CD4-positive, CD25-positive, alpha-beta regulatory T cell (primary cell): Measurements from ENCODE around the gene FKBP15. TPM values are rescaled to one million over a fixed set of nuclear protein-coding genes. Genes with fewer than 3 reads are reported as not detected.
"Not testable (repeated sequence)": the region's sequence is repeated elsewhere in the genome, so short reads cannot be mapped to it uniquely, and the experiment has no call there.

ENCODE experiments used
- ATAC-seq, 2 donors: fragments of 150-1000 bp; cut with Tn5 transposase; one replicate each; pipeline ENCODE4 v1.10.0; 2021; ENCODE audit warnings: low read depth in 2 of 2, moderate number of reproducible peaks in 2 of 2, moderate library complexity in 1 of 2
- DNase-seq, 3 donors: peaks; one replicate each; pipeline versions ENCODE4 v3.0.0 to v3.0.0-alpha.2; 2012 to 2022; ENCODE audit warnings: mixed read lengths in 1 of 3
- H3K27ac ChIP-seq: one replicate; pipeline ENCODE4 v1.7.0; 2013; ENCODE audit warnings: mild to moderate bottlenecking, low read length; ENCODE audit not compliant: insufficient read depth, poor library complexity, severe bottlenecking
- H3K27me3 ChIP-seq: one replicate; pipeline ENCODE4 v1.7.0; 2013; ENCODE audit warnings: low read length; ENCODE audit not compliant: control insufficient read depth, insufficient read depth
- H3K36me3 ChIP-seq: one replicate; pipeline ENCODE4 v1.7.0; 2013; ENCODE audit warnings: mild to moderate bottlenecking, low read length, moderate library complexity; ENCODE audit not compliant: control insufficient read depth, insufficient read depth
- H3K4me1 ChIP-seq: 2 replicates; pipeline ENCODE4 v1.7.0; 2013; ENCODE audit warnings: mild to moderate bottlenecking, low read length; ENCODE audit not compliant: insufficient read depth, control insufficient read depth, poor library complexity, severe bottlenecking
- H3K4me3 ChIP-seq: one replicate; pipeline ENCODE4 v1.7.0; 2013; ENCODE audit warnings: low read depth, mild to moderate bottlenecking, low read length, moderate library complexity
- H3K9me3 ChIP-seq, 2 experiments: 1 replicate in 1 of 2; 2 replicates in 1 of 2; pipeline ENCODE4 v1.7.0; 2013; ENCODE audit warnings: low read length in 2 of 2, mild to moderate bottlenecking in 1 of 2, moderate library complexity in 1 of 2; ENCODE audit not compliant: control insufficient read depth in 2 of 2
- H3K27ac Mint-ChIP-seq, 3 donors: one replicate each; pipeline ENCODE4 v1.8.0; 2020 to 2022; ENCODE audit warnings: mild to moderate bottlenecking in 3 of 3, mixed read lengths in 3 of 3, moderate library complexity in 2 of 3
- H3K27me3 Mint-ChIP-seq: one replicate; pipeline ENCODE4 v1.8.0; 2022; ENCODE audit warnings: mild to moderate bottlenecking, mixed read lengths
- H3K36me3 Mint-ChIP-seq: one replicate; pipeline ENCODE4 v1.8.0; 2020; ENCODE audit warnings: mixed read lengths
- H3K4me1 Mint-ChIP-seq, 4 donors: one replicate each; pipeline ENCODE4 v1.8.0; 2020 to 2022; ENCODE audit warnings: mixed read lengths in 4 of 4, mild to moderate bottlenecking in 1 of 4
- H3K4me3 Mint-ChIP-seq, 4 donors: one replicate each; pipeline ENCODE4 v1.8.0; 2020 to 2022; ENCODE audit warnings: mild to moderate bottlenecking in 4 of 4, mixed read lengths in 4 of 4, moderate library complexity in 3 of 4
- H3K9me3 Mint-ChIP-seq, 7 donors: one replicate each; pipeline ENCODE4 v1.8.0; 2020 to 2022; ENCODE audit warnings: mixed read lengths in 7 of 7, mild to moderate bottlenecking in 3 of 7, moderate library complexity in 2 of 7
- polyA plus RNA-seq, 4 donors: library from polyadenylated mRNA; unstranded; fragments of 300-500 nt; fragmentation: Illumina TruSeq; gene quantifications; one replicate each; pipeline ENCODE4 v1.2.3, GENCODE V29; 2021
- total RNA-seq: library from RNA; stranded (reverse); gene quantifications from one replicate; pipeline ENCODE4 v1.2.3, GENCODE V29; 2022

The FKBP15 gene
- total and polyA plus RNA-seq, 5 donors from 2014 or later, result 7.1 to 24.9 (median 9.2) TPM

DNA sequence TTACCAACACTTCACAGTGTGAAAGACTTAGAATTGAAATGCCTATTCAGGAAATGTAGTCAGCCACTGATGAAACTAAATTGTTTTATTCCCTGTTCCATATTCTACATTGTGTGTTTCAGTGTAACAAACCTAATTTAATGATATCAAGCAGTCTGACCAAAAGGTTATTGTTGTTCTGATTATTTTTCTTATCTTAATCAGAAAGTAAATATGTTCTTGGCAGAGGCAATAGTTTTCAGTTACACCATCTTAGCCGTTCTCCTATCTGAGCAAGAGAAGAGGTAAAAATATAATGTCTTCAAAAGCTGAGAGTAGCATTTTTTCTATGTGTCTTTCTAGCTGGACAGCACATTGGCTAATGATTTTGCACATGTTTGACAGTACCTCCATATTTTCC, 37.2 kb upstream of the FKBP15 start:
- Histone ChIP-seq H3K9me3 (no peaks in the 10 kb centered on the region), H3K27me3 (no peaks in the 10 kb centered on the region), H3K4me1 (no peaks in the 10 kb centered on the region), H3K4me3 (no peak overlapping the region), H3K36me3 (peaks cover 10% of the 10 kb centered on the region), H3K27ac (no peak overlapping the region)
- DNase-seq (no peak), ATAC-seq (no peak)
- H3K4me1 Mint-ChIP-seq, result no peaks in the 10 kb centered on the region
- H3K27me3 Mint-ChIP-seq, result no peaks in the 10 kb centered on the region
- H3K9me3 Mint-ChIP-seq, result peaks cover 0 to under 1% (median 0%) of the 10 kb centered on the region in 7 donors
- H3K36me3 Mint-ChIP-seq, result peaks cover 36% of the 10 kb centered on the region
- no peak overlapping the region for H3K4me3 Mint-ChIP-seq
- no peak overlapping the region for H3K27ac Mint-ChIP-seq

- H3K36me3 Mint-ChIP-seq, result peaks cover 36% of the 10 kb centered on the region
Measured at GRCh38 chr9:113257863-113258262, 36.8 kb upstream of the FKBP15 start.

DNA sequence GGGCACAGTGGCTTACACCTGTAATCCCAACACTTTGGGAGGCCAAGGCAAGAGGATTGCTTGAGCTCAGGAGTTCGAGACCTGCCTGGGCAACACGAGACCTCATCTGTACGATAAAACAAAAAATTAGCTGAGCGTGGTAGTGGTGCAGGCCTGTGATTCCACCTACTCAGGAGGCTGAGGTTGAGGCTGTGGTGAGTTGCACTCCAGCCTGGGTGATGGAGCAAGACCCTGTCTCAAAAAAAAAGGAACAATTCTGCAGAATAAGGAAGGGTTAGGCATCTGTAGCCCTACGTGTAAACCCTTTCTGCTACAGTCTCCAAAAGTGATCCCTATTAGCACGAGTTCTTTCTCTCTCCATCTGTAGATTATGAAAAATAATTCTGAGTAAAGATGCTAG, 34.4 kb upstream of the FKBP15 start:
- peaks cover 10% of the 10 kb centered on the region for H3K36me3 ChIP-seq
- no peak for DNase-seq
- no peak overlapping the region for H3K27ac ChIP-seq
- H3K27me3 ChIP-seq, result no peaks in the 10 kb centered on the region
- ATAC-seq, result no peak
- Mint-ChIP-seq H3K27ac (no peak overlapping the region), H3K4me3 (no peak overlapping the region), H3K4me1 (no peaks in the 10 kb centered on the region), H3K9me3 (peaks cover 0 to 3% (median 0%) of the 10 kb centered on the region in 7 donors), H3K36me3 (peaks cover 28% of the 10 kb centered on the region), H3K27me3 (no peaks in the 10 kb centered on the region)
- H3K4me3 ChIP-seq, result no peak overlapping the region
- no peaks in the 10 kb centered on the region for H3K4me1 ChIP-seq
- H3K9me3 ChIP-seq, result no peaks in the 10 kb centered on the region

More at GRCh38 chr9:113257863-113258262, 36.8 kb upstream of the FKBP15 start:
- no peaks in the 10 kb centered on the region for H3K4me1 ChIP-seq
- DNase-seq (no peak), ATAC-seq (no peak)
- no peak overlapping the region for H3K27ac ChIP-seq
- H3K9me3 Mint-ChIP-seq, result peaks cover 0 to 1% (median 0%) of the 10 kb centered on the region in 7 donors
- H3K27ac Mint-ChIP-seq, result no peak overlapping the region
- H3K36me3 ChIP-seq, result peaks cover 10% of the 10 kb centered on the region
- H3K4me3 ChIP-seq, result no peak overlapping the region
- no peaks in the 10 kb centered on the region for H3K27me3 Mint-ChIP-seq
- H3K9me3 ChIP-seq, result no peaks in the 10 kb centered on the region
- no peaks in the 10 kb centered on the region for H3K4me1 Mint-ChIP-seq
- H3K4me3 Mint-ChIP-seq, result no peak overlapping the region
- no peaks in the 10 kb centered on the region for H3K27me3 ChIP-seq

GRCh38 chr9:113254991-113255390, 33.9 kb upstream of the FKBP15 start:
- H3K27me3 ChIP-seq, result no peaks in the 10 kb centered on the region
- H3K4me3 ChIP-seq, result no peak overlapping the region
- H3K36me3 Mint-ChIP-seq, result peaks cover 23% of the 10 kb centered on the region
- no peaks in the 10 kb centered on the region for H3K9me3 ChIP-seq
- no peak overlapping the region for H3K4me3 Mint-ChIP-seq
- DNase-seq (no peak), ATAC-seq (no peak)
- peaks cover 0 to 3% (median 0%) of the 10 kb centered on the region in 7 donors for H3K9me3 Mint-ChIP-seq
- no peaks in the 10 kb centered on the region for H3K27me3 Mint-ChIP-seq
- no peak overlapping the region for H3K27ac ChIP-seq
- H3K27ac Mint-ChIP-seq, result no peak overlapping the region
- H3K4me1 Mint-ChIP-seq, result no peaks in the 10 kb centered on the region
- H3K36me3 ChIP-seq, result peaks cover 6% of the 10 kb centered on the region
- no peaks in the 10 kb centered on the region for H3K4me1 ChIP-seq

DNA sequence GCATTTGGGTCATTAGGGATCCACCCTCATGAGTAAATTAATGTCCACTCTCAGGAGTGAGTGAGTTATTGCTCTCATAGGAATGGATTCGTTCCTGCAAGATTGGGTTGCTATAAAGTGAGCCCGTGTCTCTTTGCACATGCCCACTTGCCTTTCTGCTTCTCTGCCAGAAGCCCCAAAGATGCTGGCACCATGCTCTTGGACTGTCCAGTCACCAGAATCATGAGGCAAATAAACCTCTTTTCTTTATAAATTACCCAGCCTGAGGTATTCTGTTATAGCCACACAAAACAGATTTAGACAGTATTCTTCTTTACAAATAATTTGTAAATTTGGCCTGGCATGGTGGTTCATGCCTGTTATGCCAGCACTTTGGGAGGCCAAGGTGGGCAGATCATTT, 29.7 kb upstream of the FKBP15 start:
- DNase-seq (no peak), ATAC-seq (no peak)
- H3K9me3 ChIP-seq, result no peaks in the 10 kb centered on the region
- no peaks in the 10 kb centered on the region for H3K27me3 Mint-ChIP-seq
- H3K27ac ChIP-seq, result no peak overlapping the region
- H3K9me3 Mint-ChIP-seq, result peaks cover 0 to 3% (median 0%) of the 10 kb centered on the region in 7 donors
- peaks cover 8% of the 10 kb centered on the region for H3K36me3 Mint-ChIP-seq
- no peak overlapping the region for H3K4me3 Mint-ChIP-seq
- H3K36me3 ChIP-seq, result no peaks in the 10 kb centered on the region
- no peaks in the 10 kb centered on the region for H3K4me1 ChIP-seq
- H3K27me3 ChIP-seq, result no peaks in the 10 kb centered on the region
- H3K27ac Mint-ChIP-seq, result no peak overlapping the region
- H3K4me1 Mint-ChIP-seq, result no peaks in the 10 kb centered on the region
- H3K4me3 ChIP-seq, result no peak overlapping the region

DNA sequence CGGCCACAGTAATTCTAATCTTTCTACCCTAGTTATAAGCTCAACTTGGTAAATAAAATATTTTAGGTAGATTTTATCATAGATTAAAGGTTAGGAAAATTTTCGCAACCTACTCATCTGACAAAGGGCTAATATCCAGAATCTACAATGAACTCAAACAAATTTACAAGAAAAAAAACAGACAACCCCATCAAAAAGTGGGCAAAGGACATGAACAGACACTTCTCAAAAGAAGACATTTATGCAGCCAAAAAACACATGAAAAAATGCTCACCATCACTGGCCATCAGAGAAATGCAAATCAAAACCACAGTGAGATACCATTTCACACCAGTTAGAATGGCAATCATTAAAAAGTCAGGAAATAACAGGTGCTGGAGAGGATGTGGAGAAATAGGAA, 28.6 kb upstream of the FKBP15 start:
- not testable (repeated sequence) for H3K4me1 ChIP-seq, H3K4me3 Mint-ChIP-seq, H3K27ac ChIP-seq, H3K9me3 ChIP-seq, H3K36me3 Mint-ChIP-seq, DNase-seq, H3K36me3 ChIP-seq, H3K27me3 ChIP-seq, H3K4me3 ChIP-seq, H3K27ac Mint-ChIP-seq, H3K9me3 Mint-ChIP-seq, H3K27me3 Mint-ChIP-seq, H3K4me1 Mint-ChIP-seq, ATAC-seq

- no peak for DNase-seq
- Mint-ChIP-seq H3K9me3 (peaks cover 0 to 3% (median 0%) of the 10 kb centered on the region in 7 donors), H3K27me3 (no peaks in the 10 kb centered on the region), H3K4me1 (no peaks in the 10 kb centered on the region), H3K36me3 (peaks cover 8% of the 10 kb centered on the region), H3K4me3 (no peak overlapping the region), H3K27ac (no peak overlapping the region)
- no peaks in the 10 kb centered on the region for H3K4me1 ChIP-seq
- H3K27ac ChIP-seq, result no peak overlapping the region
- no peak overlapping the region for H3K4me3 ChIP-seq
- H3K36me3 ChIP-seq, result no peaks in the 10 kb centered on the region
- no peaks in the 10 kb centered on the region for H3K27me3 ChIP-seq
- no peak for ATAC-seq
- no peaks in the 10 kb centered on the region for H3K9me3 ChIP-seq
Measured at GRCh38 chr9:113247640-113248039, 26.6 kb upstream of the FKBP15 start.

- H3K36me3 ChIP-seq, result no peaks in the 10 kb centered on the region
- no peaks in the 10 kb centered on the region for H3K27me3 ChIP-seq
- no peak overlapping the region for H3K27ac ChIP-seq
- H3K4me1 ChIP-seq, result no peaks in the 10 kb centered on the region
- Mint-ChIP-seq H3K36me3 (peaks cover 7% of the 10 kb centered on the region), H3K4me3 (no peak overlapping the region), H3K27ac (no peak overlapping the region), H3K4me1 (no peaks in the 10 kb centered on the region), H3K27me3 (no peaks in the 10 kb centered on the region), H3K9me3 (peaks cover 0 to 3% (median 0%) of the 10 kb centered on the region in 7 donors)
- no peak overlapping the region for H3K4me3 ChIP-seq
- DNase-seq (no peak), ATAC-seq (no peak)
- H3K9me3 ChIP-seq, result no peaks in the 10 kb centered on the region
Measured at GRCh38 chr9:113246928-113247327, 25.9 kb upstream of the FKBP15 start.
